22Rv1 (cell line): ENCODE data around the gene FHIP2A.

Source experiments
- H3K27ac ChIP-seq: fragments of 450-650 bp; 2 replicates; pipeline ENCODE4 v1.5.1; 2017
- ZFX ChIP-seq: fragments of 450-650 bp; IDR thresholded peaks from 2 replicates; pipeline ENCODE4 v1.6.1; 2017; ENCODE audit warnings: antibody characterized with exemption, borderline replicate concordance
- TF ChIP-seq, protein P1 (sequence below): fragments of 450-650 bp; IDR thresholded peaks from 2 replicates; pipeline ENCODE4 v1.5.1; 2017; ENCODE audit warnings: mild to moderate bottlenecking

The FHIP2A gene

GRCh38 chr10:114857922-114858629 is 36.5 kb downstream of the FHIP2A start:
- no peak overlapping the region for H3K27ac ChIP-seq
- TF ChIP-seq ZFX, result no peak
- TF ChIP-seq, protein P1, sequence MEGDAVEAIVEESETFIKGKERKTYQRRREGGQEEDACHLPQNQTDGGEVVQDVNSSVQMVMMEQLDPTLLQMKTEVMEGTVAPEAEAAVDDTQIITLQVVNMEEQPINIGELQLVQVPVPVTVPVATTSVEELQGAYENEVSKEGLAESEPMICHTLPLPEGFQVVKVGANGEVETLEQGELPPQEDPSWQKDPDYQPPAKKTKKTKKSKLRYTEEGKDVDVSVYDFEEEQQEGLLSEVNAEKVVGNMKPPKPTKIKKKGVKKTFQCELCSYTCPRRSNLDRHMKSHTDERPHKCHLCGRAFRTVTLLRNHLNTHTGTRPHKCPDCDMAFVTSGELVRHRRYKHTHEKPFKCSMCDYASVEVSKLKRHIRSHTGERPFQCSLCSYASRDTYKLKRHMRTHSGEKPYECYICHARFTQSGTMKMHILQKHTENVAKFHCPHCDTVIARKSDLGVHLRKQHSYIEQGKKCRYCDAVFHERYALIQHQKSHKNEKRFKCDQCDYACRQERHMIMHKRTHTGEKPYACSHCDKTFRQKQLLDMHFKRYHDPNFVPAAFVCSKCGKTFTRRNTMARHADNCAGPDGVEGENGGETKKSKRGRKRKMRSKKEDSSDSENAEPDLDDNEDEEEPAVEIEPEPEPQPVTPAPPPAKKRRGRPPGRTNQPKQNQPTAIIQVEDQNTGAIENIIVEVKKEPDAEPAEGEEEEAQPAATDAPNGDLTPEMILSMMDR, result no peak

GRCh38 chr10:114859222-114859621 is 37.6 kb downstream of the FHIP2A start:
- TF ChIP-seq, protein P1, result no peak
- no peak overlapping the region for H3K27ac ChIP-seq

DNA sequence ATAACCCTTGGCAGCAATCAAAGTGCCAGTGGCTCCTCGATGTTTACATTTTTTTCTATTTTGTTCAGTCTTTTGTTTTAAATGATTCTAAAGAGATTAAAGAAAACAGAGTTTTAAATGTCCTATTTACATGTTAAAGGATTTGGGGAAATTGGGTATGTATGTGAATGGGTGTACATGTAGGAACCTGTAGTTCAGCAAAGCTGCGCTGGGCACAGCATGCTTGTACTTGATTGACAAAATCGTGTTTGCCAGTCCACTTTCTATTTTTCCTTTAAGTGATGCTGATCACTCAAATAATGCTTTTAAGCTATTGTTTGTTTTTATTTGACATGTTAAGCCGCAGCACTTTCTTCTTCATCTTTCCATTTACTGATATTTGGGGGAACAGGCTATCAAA is 40.9 kb downstream of the FHIP2A start:
- H3K27ac ChIP-seq, result no peak overlapping the region
- no peak for TF ChIP-seq ZFX

GRCh38 chr10:114867365-114867764 is 45.8 kb downstream of the FHIP2A start:
- TF ChIP-seq, protein P1, result no peak
- TF ChIP-seq ZFX, result no peak
- no peak overlapping the region for H3K27ac ChIP-seq

DNA sequence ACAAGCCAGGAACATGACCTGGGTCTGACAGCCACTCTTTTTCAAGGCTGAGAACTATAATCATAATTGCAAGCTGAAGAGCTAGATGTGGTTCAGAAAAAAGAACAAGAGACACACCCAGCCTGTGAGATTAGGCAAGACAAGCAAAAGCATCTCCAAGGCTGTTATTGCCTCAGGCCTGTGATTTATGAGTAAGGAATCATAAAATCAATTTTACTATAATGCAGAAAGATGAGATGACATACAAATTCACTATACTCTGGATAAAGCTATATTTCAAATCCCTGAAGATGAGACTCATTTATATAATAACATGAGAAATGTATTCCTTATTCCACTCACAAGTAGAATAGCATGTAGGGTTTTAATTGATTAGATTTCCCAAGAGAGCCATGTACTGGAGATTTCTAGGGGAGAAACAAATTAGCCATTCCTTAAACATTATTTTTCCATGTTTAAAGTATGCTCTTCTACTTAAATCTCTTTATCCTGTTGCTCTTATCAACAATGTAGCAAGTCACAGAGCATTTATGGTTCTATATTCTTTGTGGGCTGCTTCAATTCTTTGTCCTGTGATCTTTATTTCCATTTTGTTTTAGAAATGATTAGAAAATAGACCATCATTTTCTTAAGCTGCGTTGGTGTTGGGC is 47.4 kb downstream of the FHIP2A start:
- TF ChIP-seq ZFX, result no peak
- TF ChIP-seq, protein P1, result no peak
- no peak overlapping the region for H3K27ac ChIP-seq

DNA sequence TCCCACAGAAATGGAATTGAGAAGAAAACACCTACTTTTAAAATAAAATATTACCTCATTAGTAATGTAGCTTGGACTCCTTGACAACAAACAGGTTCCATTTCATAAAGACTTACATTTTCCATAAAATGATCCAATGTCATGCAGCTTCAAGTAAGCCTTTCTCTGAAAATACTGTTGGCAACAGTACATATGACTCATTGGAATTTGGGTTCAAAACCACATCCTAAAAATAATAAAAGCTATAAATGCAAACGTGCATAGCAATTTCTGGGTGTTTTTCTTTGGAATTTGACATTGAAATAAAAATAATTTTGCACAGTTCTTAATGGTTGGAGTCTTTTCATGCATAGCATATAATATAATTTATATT is 47.9 kb downstream of the FHIP2A start:
- TF ChIP-seq, protein P1, result no peak
- TF ChIP-seq ZFX, result no peak
- H3K27ac ChIP-seq, result no peak overlapping the region

DNA sequence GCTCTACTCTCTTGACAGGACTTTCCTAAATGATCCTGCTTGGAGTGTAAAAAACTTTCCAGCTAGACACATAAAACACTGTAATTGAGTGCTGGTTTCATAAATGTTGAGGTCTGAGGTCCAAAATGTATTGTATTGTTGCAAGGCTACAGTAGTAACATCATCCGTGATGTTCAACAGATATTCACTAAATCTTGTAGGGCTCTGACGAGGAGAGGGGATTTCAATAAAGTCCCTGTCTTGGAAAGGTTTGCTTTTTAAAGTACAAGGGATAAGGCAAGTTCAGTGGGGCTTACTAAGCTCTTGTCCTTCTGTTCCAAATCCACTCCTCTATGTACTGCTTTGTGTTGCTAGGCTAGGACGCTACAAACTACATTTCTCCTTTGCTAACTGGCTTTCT is 48.9 kb downstream of the FHIP2A start:
- no peak overlapping the region for H3K27ac ChIP-seq
- TF ChIP-seq, protein P1, result no peak
- no peak for TF ChIP-seq ZFX

GRCh38 chr10:114871379-114871778 is 49.8 kb downstream of the FHIP2A start:
- TF ChIP-seq, protein P1, result no peak
- no peak for TF ChIP-seq ZFX
- no peak overlapping the region for H3K27ac ChIP-seq
